ENCODE data around the gene EFCAB12. TPM values are rescaled to one million over a fixed set of nuclear protein-coding genes. Genes with fewer than 3 reads are reported as not detected.

Gene EFCAB12
- total and polyA plus RNA-seq, 2 of the 8 experiments (the other 6 are each of a cell fraction or from before 2014, with no cell fraction given) = 0.60 to 0.99 TPM

DNA sequence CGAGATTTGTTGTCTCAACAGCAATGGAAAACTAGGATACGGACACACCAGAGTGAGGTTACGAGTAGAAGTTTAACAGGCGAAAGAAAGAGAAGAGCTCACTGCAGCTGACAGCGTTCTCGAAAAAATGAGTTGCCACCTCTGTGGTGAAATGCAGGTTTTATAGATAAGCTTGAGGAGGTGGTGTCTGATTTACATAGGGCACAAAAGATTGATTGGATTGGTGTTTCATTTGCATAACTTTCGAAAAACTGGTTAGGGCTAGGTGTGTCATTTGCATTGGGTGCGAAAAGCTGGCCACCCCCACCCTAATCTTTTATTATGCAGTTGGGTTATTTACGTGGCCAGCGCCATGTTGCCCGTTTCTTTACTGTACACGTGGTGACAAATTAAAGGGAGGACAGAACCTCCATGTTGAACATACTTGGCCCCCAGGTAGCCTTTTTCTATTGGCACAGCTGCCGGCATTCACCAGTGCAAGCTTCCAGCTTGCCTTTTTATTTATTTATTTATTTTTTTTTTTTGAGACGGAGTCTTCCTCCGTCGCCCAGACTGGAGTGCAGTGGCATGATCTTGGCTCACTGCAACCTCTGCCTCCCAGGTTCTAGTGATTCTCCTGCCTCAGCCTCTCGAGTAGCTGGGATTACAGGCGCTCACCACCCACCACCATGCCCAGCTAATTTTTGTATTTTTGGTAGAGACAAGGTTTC lies 19.9 kb upstream of the EFCAB12 start (continued):
- no peak for TF ChIP-seq SP2 (IDR thresholded peaks at IDR 0.05; ENCODE audit: low read length)
- TF ChIP-seq CBX5 (IDR thresholded peaks at IDR 0.05; ENCODE audit: low read depth, low read length) = no peak
- no peak for TF ChIP-seq RNF2 (IDR thresholded peaks at IDR 0.05; ENCODE audit: borderline replicate concordance, low read depth, low read length, missing control alignments, poor library complexity, severe bottlenecking)
- TF ChIP-seq, protein P1, sequence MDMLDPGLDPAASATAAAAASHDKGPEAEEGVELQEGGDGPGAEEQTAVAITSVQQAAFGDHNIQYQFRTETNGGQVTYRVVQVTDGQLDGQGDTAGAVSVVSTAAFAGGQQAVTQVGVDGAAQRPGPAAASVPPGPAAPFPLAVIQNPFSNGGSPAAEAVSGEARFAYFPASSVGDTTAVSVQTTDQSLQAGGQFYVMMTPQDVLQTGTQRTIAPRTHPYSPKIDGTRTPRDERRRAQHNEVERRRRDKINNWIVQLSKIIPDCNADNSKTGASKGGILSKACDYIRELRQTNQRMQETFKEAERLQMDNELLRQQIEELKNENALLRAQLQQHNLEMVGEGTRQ (IDR thresholded peaks at IDR 0.05; ENCODE audit: low read length) = no peak
- TF ChIP-seq TAF7 (optimal IDR thresholded peaks at IDR 0.05; ENCODE audit: borderline replicate concordance, low read depth, low read length) = no peak
- no peak for TF ChIP-seq CHD1 (IDR thresholded peaks at IDR 0.05; ENCODE audit: low read depth, low read length)
- TF ChIP-seq SAP30 (IDR thresholded peaks at IDR 0.05; ENCODE audit: insufficient read depth, insufficient replicate concordance, low read length) = no peak
- TF ChIP-seq TAF1 (IDR thresholded peaks at IDR 0.05; ENCODE audit: low read depth, low read length) = peak; percentile 30; the same call in 1 of the 2 replicates
- TF ChIP-seq CHD7 (IDR thresholded peaks at IDR 0.05; ENCODE audit: insufficient replicate concordance, low read length) = no peak

Measured in H1 (cell line).